ENCODE measurements around the gene SUCNR1. TPM values are rescaled to one million over a fixed set of nuclear protein-coding genes. Genes with fewer than 3 reads are reported as not detected.
A peak's percentile ranks its signal among the peaks of the same experiment; 100 is the strongest.

Gene SUCNR1
- total RNA-seq, 1 experiment from 2014 or later: not detected

DNA sequence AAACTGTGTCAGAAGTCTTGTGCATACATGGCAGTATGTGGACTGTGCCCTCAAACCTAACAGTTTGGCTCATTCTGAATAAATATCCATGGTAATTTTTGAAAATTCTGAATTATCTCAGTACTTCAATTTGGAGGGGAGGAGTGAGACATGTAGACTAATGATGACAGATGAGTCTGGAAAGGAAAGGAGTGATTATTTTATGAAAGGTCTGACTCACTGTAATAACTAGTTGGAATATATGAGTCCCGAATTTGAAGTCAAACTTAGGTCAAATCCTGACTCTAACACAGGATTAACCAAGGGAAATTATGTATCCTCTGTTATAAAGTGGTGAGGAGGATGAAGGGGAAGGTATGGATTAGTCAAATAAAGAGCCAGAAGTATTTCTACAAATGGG lies 38.6 kb downstream of the SUCNR1 start:
- no peak for DNase-seq
- Mint-ChIP-seq H3K27me3 (ENCODE audit: insufficient read depth, unreplicated experiment) (no peaks in the 10 kb centered on the region), H3K9me3 (ENCODE audit: unreplicated experiment) (peaks cover 26% of the 10 kb centered on the region), H3K27ac (ENCODE audit: unreplicated experiment) (no peak overlapping the region), H3K4me3 (ENCODE audit: unreplicated experiment) (no peak overlapping the region), H3K36me3 (ENCODE audit: insufficient read depth, unreplicated experiment) (no peaks in the 10 kb centered on the region), H3K4me1 (ENCODE audit: low read depth, unreplicated experiment) (no peaks in the 10 kb centered on the region)
- TF ChIP-seq, protein P1, sequence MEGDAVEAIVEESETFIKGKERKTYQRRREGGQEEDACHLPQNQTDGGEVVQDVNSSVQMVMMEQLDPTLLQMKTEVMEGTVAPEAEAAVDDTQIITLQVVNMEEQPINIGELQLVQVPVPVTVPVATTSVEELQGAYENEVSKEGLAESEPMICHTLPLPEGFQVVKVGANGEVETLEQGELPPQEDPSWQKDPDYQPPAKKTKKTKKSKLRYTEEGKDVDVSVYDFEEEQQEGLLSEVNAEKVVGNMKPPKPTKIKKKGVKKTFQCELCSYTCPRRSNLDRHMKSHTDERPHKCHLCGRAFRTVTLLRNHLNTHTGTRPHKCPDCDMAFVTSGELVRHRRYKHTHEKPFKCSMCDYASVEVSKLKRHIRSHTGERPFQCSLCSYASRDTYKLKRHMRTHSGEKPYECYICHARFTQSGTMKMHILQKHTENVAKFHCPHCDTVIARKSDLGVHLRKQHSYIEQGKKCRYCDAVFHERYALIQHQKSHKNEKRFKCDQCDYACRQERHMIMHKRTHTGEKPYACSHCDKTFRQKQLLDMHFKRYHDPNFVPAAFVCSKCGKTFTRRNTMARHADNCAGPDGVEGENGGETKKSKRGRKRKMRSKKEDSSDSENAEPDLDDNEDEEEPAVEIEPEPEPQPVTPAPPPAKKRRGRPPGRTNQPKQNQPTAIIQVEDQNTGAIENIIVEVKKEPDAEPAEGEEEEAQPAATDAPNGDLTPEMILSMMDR (IDR thresholded peaks at IDR 0.05; ENCODE audit: insufficient read depth in 1 of 2, low read depth in 1 of 2, low read length in 1 of 2, severe bottlenecking in 1 of 2, unreplicated experiment in 1 of 2): no peak
- Histone ChIP-seq H3K27me3 (replicated peaks; ENCODE audit: control insufficient read depth, insufficient read depth, low read length) (no peaks in the 10 kb centered on the region), H3K4me1 (no peaks in the 10 kb centered on the region), H3K9me3 (no peaks in the 10 kb centered on the region), H3K36me3 (ENCODE audit: control insufficient read depth, insufficient read depth, low read length) (no peaks in the 10 kb centered on the region), H3K4me3 (ENCODE audit: low read depth, low read length) (no peak overlapping the region)
- intact Hi-C loops (cut with micrococcal nuclease; ENCODE audit: unreplicated experiment): no loop called here
- ChIA-PET CTCF (no interaction called here), POLR2A (no interaction called here)
- BruUV-seq (replicated peaks): no TSS peak

DNA sequence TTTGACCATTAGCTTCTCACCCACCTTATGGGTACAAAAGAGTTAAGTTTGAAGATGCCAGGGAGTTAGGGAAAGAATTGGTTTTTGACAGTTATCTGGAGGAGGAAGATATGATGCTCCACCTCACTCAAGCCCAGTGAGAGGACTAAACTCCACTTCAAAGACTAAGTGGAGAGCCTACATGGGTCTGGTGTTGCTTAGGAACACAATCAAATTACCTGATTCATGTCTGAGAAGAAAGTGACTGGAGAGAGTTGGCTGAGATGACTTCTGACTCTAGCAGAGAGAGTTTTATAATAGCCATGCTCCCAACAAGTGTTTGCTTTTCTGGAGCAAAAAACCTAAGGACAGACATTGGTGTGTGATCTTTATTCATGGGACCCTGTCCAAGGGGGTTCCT lies 43.3 kb downstream of the SUCNR1 start:
- H3K36me3 ChIP-seq (ENCODE audit: control insufficient read depth, insufficient read depth, low read length): no peaks in the 10 kb centered on the region
- Mint-ChIP-seq H3K27ac (ENCODE audit: unreplicated experiment) (no peak overlapping the region), H3K9me3 (ENCODE audit: unreplicated experiment) (peaks cover 14% of the 10 kb centered on the region), H3K4me3 (ENCODE audit: unreplicated experiment) (no peak overlapping the region), H3K36me3 (ENCODE audit: insufficient read depth, unreplicated experiment) (no peaks in the 10 kb centered on the region), H3K4me1 (ENCODE audit: low read depth, unreplicated experiment) (peaks cover 6% of the 10 kb centered on the region), H3K27me3 (ENCODE audit: insufficient read depth, unreplicated experiment) (no peaks in the 10 kb centered on the region)
- TF ChIP-seq, protein P1 (IDR thresholded peaks at IDR 0.05; ENCODE audit: insufficient read depth in 1 of 2, low read depth in 1 of 2, low read length in 1 of 2, severe bottlenecking in 1 of 2, unreplicated experiment in 1 of 2): no peak
- no peaks in the 10 kb centered on the region for H3K9me3 ChIP-seq
- no peak for DNase-seq
- H3K27me3 ChIP-seq (replicated peaks; ENCODE audit: control insufficient read depth, insufficient read depth, low read length): no peaks in the 10 kb centered on the region
- intact Hi-C loops (cut with micrococcal nuclease; ENCODE audit: unreplicated experiment): loop anchor here (5.0 kb wide), 1 partner anchor 749 kb away; no protein-coding TSS in a partner anchor
- CTCF ChIA-PET: no interaction called here
- no peak overlapping the region for H3K4me3 ChIP-seq (ENCODE audit: low read depth, low read length)
- no TSS peak for BruUV-seq (replicated peaks)
- no peaks in the 10 kb centered on the region for H3K4me1 ChIP-seq
- POLR2A ChIA-PET: no interaction called here

DNA sequence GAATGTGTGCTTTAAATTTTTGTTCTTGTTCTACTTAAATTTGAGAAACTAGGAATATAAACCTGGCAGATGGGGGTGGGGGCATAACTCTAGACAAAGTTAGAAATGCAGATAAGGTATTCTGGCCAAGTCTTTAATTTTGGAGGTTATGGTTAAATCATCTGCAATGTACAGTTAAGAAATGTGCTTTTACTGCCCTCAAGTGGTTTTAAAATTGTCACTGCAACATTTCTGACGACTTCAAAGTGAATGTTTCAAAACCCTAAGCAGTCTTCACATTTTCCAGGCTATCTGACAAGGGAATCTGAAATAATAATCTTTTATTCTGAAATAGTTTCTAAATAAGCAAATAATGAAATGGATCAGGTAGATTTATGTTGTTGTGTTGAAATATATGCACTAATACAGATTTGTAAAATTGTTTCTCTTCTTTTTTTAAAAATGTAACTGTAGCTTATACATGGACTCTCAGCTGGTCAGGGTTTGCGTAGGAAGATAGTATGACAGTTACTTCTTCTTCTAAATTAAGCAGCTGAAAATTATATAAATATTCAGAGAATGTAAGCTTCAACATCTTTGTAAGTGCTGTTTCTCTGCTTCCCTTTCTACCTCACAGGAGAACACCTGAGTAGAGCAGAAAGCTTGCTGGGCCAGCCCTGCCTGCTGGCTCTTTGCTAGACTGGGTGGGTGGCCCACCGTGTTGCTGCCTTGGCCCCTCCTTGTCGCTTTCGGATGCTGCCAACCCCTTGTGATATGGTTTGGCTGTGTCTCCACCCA lies 45.0 kb downstream of the SUCNR1 start:
- Mint-ChIP-seq H3K27me3 (ENCODE audit: insufficient read depth, unreplicated experiment) (no peaks in the 10 kb centered on the region), H3K27ac (ENCODE audit: unreplicated experiment) (peak overlapping the region; percentile 39), H3K4me3 (ENCODE audit: unreplicated experiment) (no peak overlapping the region), H3K4me1 (ENCODE audit: low read depth, unreplicated experiment) (peaks cover 6% of the 10 kb centered on the region), H3K36me3 (ENCODE audit: insufficient read depth, unreplicated experiment) (no peaks in the 10 kb centered on the region), H3K9me3 (ENCODE audit: unreplicated experiment) (peaks cover 5% of the 10 kb centered on the region)
- TF ChIP-seq, protein P1 (IDR thresholded peaks at IDR 0.05; ENCODE audit: insufficient read depth in 1 of 2, low read depth in 1 of 2, low read length in 1 of 2, severe bottlenecking in 1 of 2, unreplicated experiment in 1 of 2): peak; percentile 48 to 62
- intact Hi-C loops (cut with micrococcal nuclease; ENCODE audit: unreplicated experiment): loop anchor here (1.0 to 5.0 kb wide), 7 partner anchors 28 to 751 kb away; no protein-coding TSS in a partner anchor
- DNase-seq: peak in 1 of 2 experiments; percentile 24
- ChIA-PET POLR2A (no interaction called here), CTCF (interaction anchor here (1.0 to 1.5 kb wide), 2 partner anchors 79 to 479 kb away, joined by 4 to 5 read pairs; no protein-coding TSS in a partner anchor)
- Histone ChIP-seq H3K4me1 (no peaks in the 10 kb centered on the region), H3K27me3 (replicated peaks; ENCODE audit: control insufficient read depth, insufficient read depth, low read length) (no peaks in the 10 kb centered on the region), H3K36me3 (ENCODE audit: control insufficient read depth, insufficient read depth, low read length) (no peaks in the 10 kb centered on the region), H3K4me3 (ENCODE audit: low read depth, low read length) (no peak overlapping the region), H3K9me3 (no peaks in the 10 kb centered on the region)
- BruUV-seq (replicated peaks): no TSS peak

Data from Caco-2 (cell line).